GM18907 (cell line): ENCODE results near the gene SPTBN5.

Experiments
- ATAC-seq: cut with Tn5 transposase; IDR thresholded peaks from one replicate; pipeline ENCODE4 v1.9.1; 2021; ENCODE audit warnings: mild to moderate bottlenecking, moderate library complexity; ENCODE audit not compliant: unreplicated experiment

SPTBN5 gene

GRCh38 chr15:41885321-41885720, 8.5 kb downstream of the SPTBN5 start:
- no peak for ATAC-seq

GRCh38 chr15:41884458-41884857, 9.4 kb downstream of the SPTBN5 start:
- no peak for ATAC-seq

- no peak for ATAC-seq
Measured at GRCh38 chr15:41883484-41883825, 10.4 kb downstream of the SPTBN5 start.

GRCh38 chr15:41882689-41883483, 11.0 kb downstream of the SPTBN5 start:
- no peak for ATAC-seq

GRCh38 chr15:41881920-41882688, 11.7 kb downstream of the SPTBN5 start:
- no peak for ATAC-seq

- no peak for ATAC-seq
Measured at GRCh38 chr15:41881550-41881919, 12.3 kb downstream of the SPTBN5 start.

- no peak for ATAC-seq
Measured at GRCh38 chr15:41881086-41881485, 12.8 kb downstream of the SPTBN5 start.

- ATAC-seq = no peak
Measured at GRCh38 chr15:41880156-41880877, 13.5 kb downstream of the SPTBN5 start.

- ATAC-seq = no peak
Measured at GRCh38 chr15:41879321-41879845, 14.5 kb downstream of the SPTBN5 start.

GRCh38 chr15:41878355-41878699, 15.5 kb downstream of the SPTBN5 start:
- no peak for ATAC-seq

GRCh38 chr15:41877631-41878354, 16.1 kb downstream of the SPTBN5 start:
- no peak for ATAC-seq

- ATAC-seq = no peak
Measured at GRCh38 chr15:41876689-41877088, 17.2 kb downstream of the SPTBN5 start.

- no peak for ATAC-seq
Measured at GRCh38 chr15:41876007-41876406, 17.8 kb downstream of the SPTBN5 start.

- ATAC-seq = no peak
Measured at GRCh38 chr15:41874736-41875135, 19.1 kb downstream of the SPTBN5 start.

GRCh38 chr15:41873711-41874110, 20.1 kb downstream of the SPTBN5 start:
- ATAC-seq = no peak

- no peak for ATAC-seq
Measured at GRCh38 chr15:41872166-41872747, 21.6 kb downstream of the SPTBN5 start.

GRCh38 chr15:41871175-41871905, 22.5 kb downstream of the SPTBN5 start:
- ATAC-seq = no peak

- no peak for ATAC-seq
Measured at GRCh38 chr15:41870689-41871081, 23.2 kb downstream of the SPTBN5 start.

- no peak for ATAC-seq
Measured at GRCh38 chr15:41869770-41870688, 23.8 kb downstream of the SPTBN5 start.
